Right lung (tissue), 10 donors: ENCODE measurements around the gene COL3A1. TPM values are rescaled to one million over a fixed set of nuclear protein-coding genes. Genes with fewer than 3 reads are reported as not detected.
A peak's percentile ranks its signal among the peaks of the same experiment; 100 is the strongest.

Source experiments
- DNase-seq, 2 donors: peaks; one replicate each; pipeline ENCODE4 v3.0.0-alpha.2; 2013
- long read RNA-seq, 8 donors: transcript quantifications; one replicate each; lab custom pipeline, GENCODE V29; 2026
- polyA plus RNA-seq, 5 donors: library from polyadenylated mRNA; unstranded; fragments of 120-200 nt; gene quantifications; one replicate each; pipeline versions ENCODE4 v1.2.1 to v1.2.3, GENCODE V29; 2013; ENCODE audit warnings: inconsistent platforms in 1 of 5, low replicate concordance in 1 of 5; ENCODE audit not compliant: insufficient read length in 5 of 5, insufficient read depth in 1 of 5

Gene COL3A1
- 1,000 to 10,000 TPM; 1,130 to 1,386 (median 1,297) TPM for polyA plus RNA-seq
- long read RNA-seq, donor 1, full-length matches to known transcripts = 225 of 1,036 reads
- long read RNA-seq, donor 1, partial matches to known transcripts = 744 of 1,036 reads
- long read RNA-seq, donor 1, other reads (novel, unspliced or antisense) = 67 of 1,036 reads
- long read RNA-seq, donor 2, full-length matches to known transcripts = 198 of 935 reads
- long read RNA-seq, donor 2, partial matches to known transcripts = 676 of 935 reads
- long read RNA-seq, donor 2, other reads (novel, unspliced or antisense) = 61 of 935 reads
- long read RNA-seq, donor 3, full-length matches to known transcripts = 239 of 821 reads
- long read RNA-seq, donor 3, partial matches to known transcripts = 559 of 821 reads
- long read RNA-seq, donor 3, other reads (novel, unspliced or antisense) = 23 of 821 reads
- long read RNA-seq, donor 4, full-length matches to known transcripts = 179 of 690 reads
- long read RNA-seq, donor 4, partial matches to known transcripts = 502 of 690 reads
- long read RNA-seq, donor 4, other reads (novel, unspliced or antisense) = 9 of 690 reads
- long read RNA-seq, donor 5, full-length matches to known transcripts = 279 of 1,162 reads
- long read RNA-seq, donor 5, partial matches to known transcripts = 876 of 1,162 reads
- long read RNA-seq, donor 5, other reads (novel, unspliced or antisense) = 7 of 1,162 reads
- long read RNA-seq, donor 6, full-length matches to known transcripts = 256 of 1,336 reads
- long read RNA-seq, donor 6, partial matches to known transcripts = 1,013 of 1,336 reads
- long read RNA-seq, donor 6, other reads (novel, unspliced or antisense) = 67 of 1,336 reads
- long read RNA-seq, donor 7, full-length matches to known transcripts = 191 of 1,600 reads
- long read RNA-seq, donor 7, partial matches to known transcripts = 1,395 of 1,600 reads
- long read RNA-seq, donor 7, other reads (novel, unspliced or antisense) = 14 of 1,600 reads
- long read RNA-seq, donor 8, full-length matches to known transcripts = 70 of 367 reads
- long read RNA-seq, donor 8, partial matches to known transcripts = 297 of 367 reads
- long read RNA-seq, donor 8, other reads (novel, unspliced or antisense) = 0 of 367 reads

- peak; percentile 78 to 80 for DNase-seq
Measured at GRCh38 chr2:188974164-188974563, at the start of gene COL3A1. Gene COL3A1, plus strand, starts transcription at chr2:188974373. Its CDS starts 117 bp downstream, at chr2:188974490.

GRCh38 chr2:188928643-188929042 lies 45.5 kb upstream of the COL3A1 start:
- no peak for DNase-seq

GRCh38 chr2:188931361-188931760 lies 42.8 kb upstream of the COL3A1 start:
- DNase-seq = no peak

GRCh38 chr2:188937228-188938220 lies 36.6 kb upstream of the COL3A1 start:
- no peak for DNase-seq

- DNase-seq = peak; percentile 81 to 82
Measured at GRCh38 chr2:188940171-188940570, 34.0 kb upstream of the COL3A1 start.

GRCh38 chr2:188944442-188944841 lies 29.7 kb upstream of the COL3A1 start:
- no peak for DNase-seq

GRCh38 chr2:188949046-188949818 lies 24.9 kb upstream of the COL3A1 start:
- no peak for DNase-seq

GRCh38 chr2:188952901-188953300 lies 21.3 kb upstream of the COL3A1 start:
- DNase-seq = no peak

- DNase-seq = no peak
Measured at GRCh38 chr2:188956290-188956689, 17.9 kb upstream of the COL3A1 start.

- DNase-seq = no peak
Measured at GRCh38 chr2:188956961-188957360, 17.2 kb upstream of the COL3A1 start.

GRCh38 chr2:188957646-188958045 lies 16.5 kb upstream of the COL3A1 start:
- no peak for DNase-seq

- DNase-seq = no peak
Measured at GRCh38 chr2:188963741-188964140, 10.4 kb upstream of the COL3A1 start.

GRCh38 chr2:188964976-188965546 lies 9.1 kb upstream of the COL3A1 start:
- no peak for DNase-seq

- DNase-seq = no peak
Measured at GRCh38 chr2:188965563-188965962, 8.6 kb upstream of the COL3A1 start.

- DNase-seq = no peak
Measured at GRCh38 chr2:188966079-188966571, 8.0 kb upstream of the COL3A1 start.

- DNase-seq = no peak
Measured at GRCh38 chr2:188966728-188967440, 7.3 kb upstream of the COL3A1 start.

GRCh38 chr2:188969236-188969635 lies 4.9 kb upstream of the COL3A1 start:
- DNase-seq = no peak

- DNase-seq = no peak
Measured at GRCh38 chr2:188969651-188970050, 4.5 kb upstream of the COL3A1 start.

GRCh38 chr2:188970211-188970610 lies 4.0 kb upstream of the COL3A1 start:
- no peak for DNase-seq
